Ovary (tissue), 9 donors: ENCODE data around the gene ADAMTSL5. TPM values are rescaled to one million over a fixed set of nuclear protein-coding genes. Genes with fewer than 3 reads are reported as not detected.
"Not testable (repeated sequence)": the region's sequence is repeated elsewhere in the genome, so short reads cannot be mapped to it uniquely, and the experiment has no call there.

Source experiments
- DNase-seq, 5 donors: peaks; one replicate each; pipeline ENCODE4 v3.0.0-alpha.2; 2019 to 2020
- H3K27ac ChIP-seq, 2 donors: fragments of 200-600 bp; one replicate each; pipeline versions ENCODE4 v1.5.1 to v1.8.0; 2019 to 2022
- H3K27me3 ChIP-seq: fragments of 200-600 bp; one replicate; pipeline ENCODE4 v1.8.0; 2022
- H3K36me3 ChIP-seq: fragments of 200-600 bp; sonication (generic); one replicate; pipeline ENCODE4 v1.5.1; 2019
- H3K4me1 ChIP-seq: one replicate; pipeline ENCODE4 v1.8.1; 2013; ENCODE audit warnings: mild to moderate bottlenecking, moderate library complexity; ENCODE audit not compliant: insufficient read depth
- H3K4me3 ChIP-seq: fragments of 200-600 bp; sonication (generic); one replicate; pipeline ENCODE4 v1.5.1; 2017
- H3K9me3 ChIP-seq, 2 donors: fragments of 200-600 bp in 1 of 2; sonication (generic) in 1 of 2; one replicate each; pipeline versions ENCODE4 v1.5.1 to v1.8.1; 2013 to 2019; ENCODE audit warnings: mild to moderate bottlenecking in 1 of 2, moderate library complexity in 1 of 2
- CTCF ChIP-seq, 3 donors: fragments of 450-650 bp in 2 of 3; fragments of 200-600 bp in 1 of 3; IDR thresholded peaks; one replicate each; pipeline versions ENCODE4 v1.5.1 to v1.8.0; 2016 to 2022; ENCODE audit warnings: antibody characterized with exemption in 3 of 3, mild to moderate bottlenecking in 1 of 3
- EP300 ChIP-seq: sonication (generic); formaldehyde crosslinking; IDR thresholded peaks from one replicate; pipeline ENCODE4 v1.6.1; 2017; ENCODE audit warnings: antibody characterized with exemption
- POLR2A ChIP-seq: fragments of 450-650 bp; IDR thresholded peaks from one replicate; pipeline ENCODE4 v1.6.1; 2017; ENCODE audit warnings: antibody characterized with exemption, mild to moderate bottlenecking, moderate library complexity
- WGBS, 3 donors: extraction: QIAGEN DNeasy Blood & Tissue Kit in 1 of 3; methylation state at CpG; one replicate each; pipeline versions ENCODE4 v1.1.5 to v1.1.7; 2013 to 2017; 5-methylcytosine and 5-hydroxymethylcytosine counted together
- intact Hi-C, 4 donors: fragments of 100-400 bp; cut with DNase I; formaldehyde crosslinking; loops; one replicate each; pipeline versions ENCODE4 v1.11.0 to v1.15.1; 2022 to 2023
- polyA plus RNA-seq, 2 donors: library from polyadenylated mRNA; stranded (reverse); fragments of 200-250 nt in 1 of 2; fragments of 350-450 nt in 1 of 2; fragmentation: Illumina TruSeq in 1 of 2; extraction: RNeasy Lipid Tissue Mini Kit (QIAGEN cat#74804) in 1 of 2; gene quantifications; one replicate each; pipeline ENCODE4 v1.2.3, GENCODE V29; 2013 to 2014
- total RNA-seq, 7 donors: library from RNA; depleted of rRNA in 2 of 7; stranded (reverse); fragments of >200 nt in 2 of 7; fragmentation: NEBNext Ultra II Directional in 3 of 7; extraction: Animal tissue kit (Norgen Biotek cat#: 25700) in 3 of 7; gene quantifications; one replicate each; pipeline versions ENCODE4 v1.1.0 to v1.2.4, GENCODE V29; 2016 to 2023
- donor health status: DM: no; HTN: no; CAD: no; lungs with moderate emphysema.
- donor health status: DM: no; HTN: no; CAD: no.
- donor health status: Bipolar disorder and iron deficiency.
- donor health status: DM: yes; HTN: yes; CAD: no.
- donor health status: DM: no; HTN: no; CAD: no.
- donor health status: DM: yes; HTN: yes; CAD: no.

Gene ADAMTSL5
- total and polyA plus RNA-seq, 9 donors, result 0.19 to 7.5 (median 2.0) TPM; not detected in 1

DNA sequence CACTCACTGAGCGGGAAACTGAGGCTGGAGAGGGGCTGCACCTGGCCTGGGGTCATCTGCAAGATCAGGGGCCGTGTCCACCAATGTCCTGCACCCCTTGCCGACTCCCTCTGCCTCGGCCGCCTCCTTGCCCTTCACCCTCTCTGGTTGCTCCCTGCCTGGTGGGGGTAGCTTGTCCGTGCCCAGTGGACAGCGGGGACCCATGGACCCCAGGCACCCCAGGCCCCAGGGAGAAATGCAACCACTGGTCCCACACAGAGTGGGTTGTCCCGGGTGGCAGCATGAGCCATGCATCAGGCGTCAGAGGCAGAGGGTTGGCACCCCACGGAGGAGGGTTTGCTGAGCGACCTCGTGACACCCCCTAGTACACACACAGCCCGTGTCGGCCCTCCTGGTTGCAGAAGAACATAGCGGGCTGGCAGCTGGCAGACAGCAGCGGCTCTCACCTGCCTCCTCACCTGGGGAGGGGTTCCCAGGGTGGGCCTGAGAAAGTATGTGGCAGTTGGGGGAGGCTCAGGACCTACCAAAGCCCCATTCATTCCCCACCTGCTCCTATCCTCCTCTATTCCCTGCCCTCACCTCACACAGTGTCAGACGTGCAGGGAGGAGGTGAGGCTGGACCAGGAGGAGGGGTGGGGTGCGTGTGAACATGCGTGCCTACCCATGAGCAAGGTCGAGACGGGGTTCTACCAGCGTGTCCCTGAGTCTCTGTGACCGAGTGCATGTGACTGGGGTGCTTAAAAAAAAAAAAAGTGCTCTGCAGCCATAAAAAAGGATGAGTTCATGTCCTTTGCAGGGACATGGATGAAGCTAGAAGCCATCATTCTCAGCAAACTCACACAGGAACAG, 8.7 kb downstream of the ADAMTSL5 start:
- no peak overlapping the region for H3K27ac ChIP-seq
- TF ChIP-seq CTCF (IDR thresholded peaks at IDR 0.05) (no peak), EP300 (no peak), POLR2A (no peak)
- H3K9me3 ChIP-seq, result no peaks in the 10 kb centered on the region
- H3K4me3 ChIP-seq, result no peak overlapping the region
- no peak for DNase-seq
- peaks cover 2% of the 10 kb centered on the region for H3K4me1 ChIP-seq
- intact Hi-C loops, result no loop called here
- no peaks in the 10 kb centered on the region for H3K36me3 ChIP-seq
- H3K27me3 ChIP-seq, result peaks cover 3% of the 10 kb centered on the region
- WGBS, 3 donors, result 36 to 50% (median 46%) methylated on average over 23 of the region's 23 CpGs

DNA sequence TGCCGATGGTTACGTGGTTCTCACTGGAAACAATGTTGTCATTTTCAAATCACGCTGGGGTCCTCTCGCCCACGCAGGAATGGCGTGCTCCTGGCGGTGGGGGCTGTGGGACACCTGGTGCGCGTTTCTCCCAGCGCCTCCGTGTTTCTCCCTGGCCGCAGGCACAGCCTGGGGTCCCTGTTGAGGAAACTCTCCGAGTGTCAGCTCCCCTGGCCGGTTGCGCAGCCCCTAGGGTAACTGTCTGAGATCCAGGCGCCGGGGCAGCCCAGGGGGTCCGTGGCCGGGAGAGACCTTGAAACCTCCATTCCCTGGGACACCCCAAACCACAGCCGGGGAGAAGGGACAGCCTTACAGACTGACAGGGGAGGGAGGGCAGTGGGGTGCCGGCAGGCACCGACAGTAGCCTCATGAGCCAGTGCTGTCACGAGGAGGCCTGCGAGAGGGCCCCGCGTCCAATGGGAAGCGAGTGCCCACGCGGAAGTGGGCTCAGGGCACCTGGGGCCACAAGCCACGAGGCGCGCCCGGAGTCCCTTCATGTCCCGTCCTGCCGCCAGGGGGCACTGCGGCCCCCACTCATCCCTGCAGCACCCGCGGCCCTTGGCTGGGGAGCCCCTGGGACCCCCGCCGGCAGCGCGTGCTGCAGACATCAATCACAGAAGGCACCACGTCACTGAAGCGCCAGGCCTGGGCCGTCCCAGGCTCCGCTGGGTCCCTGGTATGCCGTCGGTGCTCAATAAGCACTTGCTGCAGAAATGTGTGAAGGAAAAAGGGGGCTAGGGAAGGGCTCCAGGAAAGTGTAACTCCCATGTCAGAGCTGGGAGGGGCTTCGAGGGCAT, 9.5 kb downstream of the ADAMTSL5 start:
- Histone ChIP-seq H3K27me3 (peaks cover 3% of the 10 kb centered on the region), H3K4me1 (peaks cover 2% of the 10 kb centered on the region), H3K27ac (no peak overlapping the region), H3K9me3 (no peaks in the 10 kb centered on the region), H3K4me3 (no peak overlapping the region), H3K36me3 (no peaks in the 10 kb centered on the region)
- peak in 4 of 5 donors; percentile 34 to 77 (median 57) for DNase-seq
- TF ChIP-seq EP300, result no peak
- TF ChIP-seq POLR2A, result no peak
- TF ChIP-seq CTCF (IDR thresholded peaks at IDR 0.05), result peak; percentile 36 to 67 (median 45)
- 1 to 5% (median 2%) methylated on average over 39 to 49 of the region's 49 CpGs for WGBS, 3 donors
- intact Hi-C loops, result no loop called here

DNA sequence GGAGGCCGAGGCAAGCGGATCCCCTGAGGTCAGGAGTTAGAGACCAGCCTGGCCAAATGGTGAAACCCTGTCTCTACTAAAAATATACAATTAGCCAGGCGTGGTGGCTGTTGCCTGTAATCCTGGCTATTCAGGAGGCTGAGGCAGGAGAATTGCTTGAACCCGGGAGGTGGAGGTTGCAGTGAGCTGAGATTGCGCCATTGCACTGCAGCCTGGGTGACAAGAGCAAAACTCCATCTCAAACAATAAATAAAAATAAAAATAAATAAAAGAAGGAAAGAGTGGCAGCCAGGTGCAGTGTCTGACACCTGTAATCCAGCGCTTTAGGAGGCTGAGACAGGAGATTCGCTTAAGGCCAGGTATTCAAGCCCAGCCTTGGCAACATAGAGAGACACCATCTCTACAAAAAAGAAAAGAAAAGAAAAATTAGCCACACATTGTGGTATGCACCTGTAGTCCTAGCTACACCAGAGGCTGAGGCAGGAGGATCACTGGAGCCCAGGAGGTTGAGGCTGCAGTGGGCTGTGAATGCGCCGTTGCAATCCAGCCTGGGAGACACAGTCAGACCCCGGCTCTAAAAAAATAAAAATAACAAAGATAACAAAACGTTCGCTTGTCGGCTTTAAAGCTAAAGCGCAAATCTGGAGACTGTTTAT, 10.3 kb downstream of the ADAMTSL5 start:
- H3K27ac ChIP-seq, result no peak overlapping the region
- H3K27me3 ChIP-seq, result peaks cover 3% of the 10 kb centered on the region
- 44 to 45% (median 44%) methylated on average over 14 of the region's 14 CpGs for WGBS, 3 donors
- no peak overlapping the region for H3K4me3 ChIP-seq
- no peaks in the 10 kb centered on the region for H3K9me3 ChIP-seq
- no peaks in the 10 kb centered on the region for H3K36me3 ChIP-seq
- no peak for DNase-seq
- intact Hi-C loops, result no loop called here
- no peak for TF ChIP-seq EP300
- TF ChIP-seq POLR2A, result no peak
- no peak for TF ChIP-seq CTCF (IDR thresholded peaks at IDR 0.05)
- peaks cover 2% of the 10 kb centered on the region for H3K4me1 ChIP-seq

- TF ChIP-seq EP300 (no peak), POLR2A (no peak), CTCF (IDR thresholded peaks at IDR 0.05) (no peak)
- H3K36me3 ChIP-seq, result no peaks in the 10 kb centered on the region
- 56 to 60% (median 56%) methylated on average over 9 of the region's 9 CpGs for WGBS, 3 donors
- no peak overlapping the region for H3K27ac ChIP-seq
- H3K4me3 ChIP-seq, result no peak overlapping the region
- H3K27me3 ChIP-seq, result peaks cover 3% of the 10 kb centered on the region
- intact Hi-C loops, result no loop called here
- no peaks in the 10 kb centered on the region for H3K4me1 ChIP-seq
- no peak for DNase-seq
- no peaks in the 10 kb centered on the region for H3K9me3 ChIP-seq
Measured at GRCh38 chr19:1501200-1501595, 11.6 kb downstream of the ADAMTSL5 start.

DNA sequence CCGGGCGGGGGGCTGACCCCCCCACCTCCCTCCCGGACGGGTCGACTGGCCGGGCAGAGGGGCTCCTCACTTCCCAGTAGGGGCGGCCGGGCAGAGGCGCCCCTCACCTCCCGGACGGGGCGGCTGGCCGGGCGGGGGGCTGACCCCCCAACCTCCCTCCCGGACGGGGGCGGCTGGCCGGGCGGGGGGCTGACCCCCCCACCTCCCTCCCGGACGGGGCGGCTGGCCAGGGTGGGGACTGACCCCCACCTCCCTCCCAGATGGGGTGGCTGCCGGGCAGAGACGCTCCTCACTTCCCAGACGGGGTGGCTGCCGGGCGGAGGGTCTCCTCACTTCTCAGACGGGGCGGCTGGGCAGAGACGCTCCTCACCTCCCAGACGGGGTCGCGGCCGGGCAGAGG, 13.6 kb downstream of the ADAMTSL5 start:
- H3K27ac ChIP-seq, H3K27me3 ChIP-seq, H3K36me3 ChIP-seq, H3K9me3 ChIP-seq, H3K4me1 ChIP-seq, intact Hi-C loops, H3K4me3 ChIP-seq, DNase-seq: not testable (repeated sequence)
- 84% methylated on average over 26 of the region's 34 CpGs; no CpG with 5 or more reads in 2 of the 3 donors for WGBS, 3 donors
